ENCODE measurements around the gene RASA2. TPM values are rescaled to one million over a fixed set of nuclear protein-coding genes. Genes with fewer than 3 reads are reported as not detected.
"Not testable (repeated sequence)": the region's sequence is repeated elsewhere in the genome, so short reads cannot be mapped to it uniquely, and the experiment has no call there.

RASA2 gene
- total RNA-seq, 1 donor from 2014 or later, result 5.3 TPM

GRCh38 chr3:141456301-141456625 is 30.6 kb upstream of the RASA2 start:
- DNase-seq (ENCODE audit: low read depth in 2 of 2), result no peak

DNA sequence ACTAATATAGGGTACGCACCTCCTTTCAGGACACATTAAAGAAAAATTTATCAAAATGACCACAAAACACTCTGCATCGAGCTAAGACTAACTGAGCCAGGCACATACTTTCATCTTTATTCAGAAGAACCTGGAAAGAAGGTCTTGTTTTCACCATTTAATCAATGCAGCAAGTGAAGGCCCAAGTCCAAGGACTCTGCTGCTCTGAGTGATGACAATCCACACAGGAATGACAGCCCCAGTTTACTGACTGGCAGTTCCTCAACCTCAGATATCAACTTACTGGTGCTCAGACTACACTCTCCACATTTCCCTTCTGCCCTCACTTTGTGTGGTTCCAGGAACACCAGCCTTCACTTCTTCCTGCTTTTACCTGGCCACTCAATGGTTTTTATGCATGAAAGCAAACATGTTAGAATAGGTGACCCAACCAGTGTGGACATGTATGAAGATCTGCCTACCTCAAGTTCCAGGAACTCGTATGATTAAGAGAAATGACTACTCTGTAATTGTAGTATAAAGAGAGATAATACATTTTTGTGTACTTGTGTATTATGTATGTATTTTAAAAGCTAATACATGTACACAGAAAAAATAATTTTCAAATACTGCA is 29.1 kb upstream of the RASA2 start:
- DNase-seq (ENCODE audit: low read depth in 2 of 2), result no peak

- DNase-seq (ENCODE audit: low read depth in 2 of 2), result no peak
Measured at GRCh38 chr3:141459008-141459407, 27.8 kb upstream of the RASA2 start.

DNA sequence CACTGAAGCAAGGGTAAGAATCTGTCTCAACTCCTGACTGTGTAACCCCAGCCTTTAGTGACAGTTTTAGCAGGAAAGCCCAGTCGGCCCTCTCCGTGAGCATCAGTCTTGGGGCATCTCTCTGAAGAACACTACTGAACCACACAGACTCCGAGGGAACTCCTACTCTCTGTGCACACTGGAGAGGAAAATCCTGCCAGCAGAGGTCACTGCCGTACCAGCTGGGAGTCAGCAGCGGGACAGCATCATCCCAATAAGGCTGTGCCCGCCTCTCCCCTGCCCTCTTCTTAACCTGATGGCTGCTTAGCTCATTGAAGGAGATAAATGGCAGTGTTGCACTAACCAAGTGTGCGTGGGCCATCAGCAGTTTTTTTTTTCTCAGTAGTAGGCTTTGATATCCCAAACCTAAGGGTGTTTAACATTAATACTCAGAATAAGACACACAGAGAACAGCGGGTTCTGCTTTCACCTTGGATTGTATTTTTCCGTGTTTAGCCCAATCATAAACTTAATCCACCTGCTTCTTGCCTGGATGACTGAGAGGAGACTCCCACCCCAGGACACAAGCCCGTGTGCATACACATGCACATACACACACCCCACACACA is 26.6 kb upstream of the RASA2 start:
- peak; percentile 53 to 78 for DNase-seq (ENCODE audit: low read depth in 2 of 2)

DNA sequence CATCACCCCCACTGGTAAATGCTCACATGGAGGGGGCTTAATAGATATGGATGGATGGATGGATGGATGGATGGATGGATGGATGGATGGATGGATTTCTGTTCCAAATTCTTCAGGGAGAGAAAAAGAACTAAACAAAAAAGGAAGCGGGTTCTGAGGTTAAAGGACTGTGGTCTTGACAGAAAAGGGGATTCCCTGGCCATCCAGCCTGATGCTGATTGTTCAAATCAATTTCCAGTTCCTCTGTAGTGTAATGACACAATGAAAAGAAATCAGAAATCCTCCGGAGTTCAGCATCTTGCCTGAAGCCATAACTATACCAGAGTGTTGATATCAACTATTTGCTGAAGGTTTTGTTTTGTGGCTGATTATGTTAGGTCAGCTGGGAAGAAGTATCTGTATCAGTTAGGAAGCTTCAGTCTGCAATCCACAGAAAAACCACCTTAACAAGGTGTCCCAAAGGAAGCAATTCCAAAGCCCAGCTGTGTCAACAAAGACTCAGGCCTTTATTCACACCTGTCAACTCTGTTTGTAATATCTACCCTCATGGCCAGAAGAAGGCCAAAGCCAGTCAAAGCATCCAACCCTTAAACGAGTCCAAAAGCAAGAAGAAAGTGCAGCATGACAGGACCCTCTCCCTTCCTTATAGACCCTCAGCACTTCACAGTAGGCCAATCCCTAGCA is 24.5 kb upstream of the RASA2 start:
- no peak for DNase-seq (ENCODE audit: low read depth in 2 of 2)

DNA sequence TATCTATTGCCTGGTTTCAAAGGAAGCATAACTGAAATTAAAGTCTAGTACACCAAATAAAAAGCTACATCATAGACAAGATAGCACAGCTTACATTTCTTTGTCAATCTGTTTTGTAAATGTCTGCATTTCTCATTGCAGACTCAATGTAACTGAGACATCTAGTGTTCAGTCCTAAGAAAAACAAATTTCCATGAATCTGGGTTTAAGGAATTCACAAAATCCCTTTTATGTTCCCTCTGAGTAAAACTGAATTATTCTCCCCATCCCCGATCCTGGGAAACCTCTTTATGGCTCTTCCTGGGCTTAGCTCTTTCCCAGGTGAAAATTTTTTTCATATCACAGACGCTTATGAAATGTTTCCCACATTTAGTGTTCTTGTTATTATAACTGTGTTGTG is 21.6 kb upstream of the RASA2 start:
- no peak for DNase-seq (ENCODE audit: low read depth in 2 of 2)

DNA sequence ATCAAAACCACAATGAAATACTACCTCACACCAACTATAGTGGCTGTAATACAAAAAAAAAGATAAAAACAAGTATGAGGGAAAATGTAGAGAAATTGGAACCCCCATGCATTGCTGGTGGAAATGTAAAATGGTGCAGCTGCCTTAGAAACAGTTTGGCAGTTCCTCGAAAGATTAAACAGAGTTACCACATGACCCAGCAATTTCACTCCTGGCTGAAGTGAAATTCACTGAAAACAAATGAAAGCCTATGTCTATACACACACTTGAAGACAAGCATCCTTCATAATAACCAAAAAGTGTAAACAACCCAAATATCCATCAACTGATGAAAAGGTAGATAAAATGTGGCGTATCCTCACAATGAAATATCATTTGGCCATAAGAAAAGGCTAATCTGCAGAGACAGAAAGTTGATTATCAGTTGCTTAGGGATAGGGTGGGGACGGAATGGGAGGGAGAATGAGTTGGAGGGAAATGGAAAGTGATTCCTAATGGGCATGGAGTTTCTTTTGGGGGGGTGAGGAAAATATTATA is 20.1 kb upstream of the RASA2 start:
- DNase-seq (ENCODE audit: low read depth in 2 of 2), result no peak

DNA sequence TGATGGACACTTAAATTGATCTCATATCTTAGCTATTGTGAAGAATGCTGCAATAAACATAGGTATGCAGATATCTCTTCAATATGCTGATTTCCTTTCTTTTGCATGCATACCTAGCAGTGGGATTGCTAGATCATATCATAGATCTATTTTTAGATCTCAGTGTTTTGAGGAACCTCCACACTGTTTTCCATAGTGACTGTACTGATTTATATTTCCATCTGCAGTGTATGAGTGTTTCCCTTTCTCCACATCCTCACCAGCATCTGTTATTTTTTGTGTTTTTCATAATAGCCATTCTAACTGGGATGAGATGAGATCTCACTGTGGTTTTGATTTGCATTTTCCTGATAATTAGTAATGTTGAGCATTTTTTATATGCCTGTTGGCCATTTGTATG is 17.1 kb upstream of the RASA2 start:
- DNase-seq (ENCODE audit: low read depth in 2 of 2), result no peak

- no peak for DNase-seq (ENCODE audit: low read depth in 2 of 2)
Measured at GRCh38 chr3:141471160-141471559, 15.7 kb upstream of the RASA2 start.

DNA sequence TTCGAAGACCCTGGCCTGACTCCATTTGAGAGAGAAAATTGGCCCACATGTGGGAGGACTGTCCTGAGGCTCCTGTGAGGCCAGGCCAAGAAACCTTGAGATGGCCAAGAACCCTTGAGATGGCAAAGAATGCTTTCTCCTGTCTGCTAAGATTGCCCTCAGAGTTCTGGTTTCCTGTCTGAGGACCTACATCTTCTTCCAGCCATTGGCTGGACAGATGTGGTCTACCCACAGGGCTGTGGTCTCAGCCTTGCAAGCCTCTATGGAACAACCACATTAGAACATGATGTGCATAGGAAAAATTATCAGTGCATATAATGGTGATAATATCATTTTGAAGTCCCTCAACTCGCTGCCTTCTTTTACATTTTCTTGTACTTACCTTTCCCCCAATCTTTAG is 10.8 kb upstream of the RASA2 start:
- DNase-seq (ENCODE audit: low read depth in 2 of 2), result no peak

DNA sequence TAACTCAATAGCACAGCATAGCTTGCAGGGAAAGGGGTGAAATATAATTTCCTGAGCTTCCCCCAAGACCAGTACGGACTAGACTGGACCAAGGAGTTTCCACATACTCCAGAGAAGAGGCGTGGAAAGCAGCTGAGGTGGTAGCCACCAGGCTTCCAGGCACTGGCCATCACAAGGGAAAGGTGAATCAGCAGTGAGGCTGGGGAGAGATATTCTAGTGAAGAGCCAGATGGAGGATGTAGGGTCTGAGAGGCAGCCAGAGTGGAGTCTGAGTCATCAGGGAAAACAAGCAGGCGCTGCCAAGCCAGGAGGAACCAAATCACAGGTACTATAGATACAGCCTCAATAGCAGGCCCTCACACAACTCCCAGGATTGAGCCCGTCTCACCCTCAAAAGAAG is 9.6 kb upstream of the RASA2 start:
- peak; percentile 61 to 93 for DNase-seq (ENCODE audit: low read depth in 2 of 2)

- no peak for DNase-seq (ENCODE audit: low read depth in 2 of 2)
Measured at GRCh38 chr3:141478139-141478538, 8.7 kb upstream of the RASA2 start.

DNA sequence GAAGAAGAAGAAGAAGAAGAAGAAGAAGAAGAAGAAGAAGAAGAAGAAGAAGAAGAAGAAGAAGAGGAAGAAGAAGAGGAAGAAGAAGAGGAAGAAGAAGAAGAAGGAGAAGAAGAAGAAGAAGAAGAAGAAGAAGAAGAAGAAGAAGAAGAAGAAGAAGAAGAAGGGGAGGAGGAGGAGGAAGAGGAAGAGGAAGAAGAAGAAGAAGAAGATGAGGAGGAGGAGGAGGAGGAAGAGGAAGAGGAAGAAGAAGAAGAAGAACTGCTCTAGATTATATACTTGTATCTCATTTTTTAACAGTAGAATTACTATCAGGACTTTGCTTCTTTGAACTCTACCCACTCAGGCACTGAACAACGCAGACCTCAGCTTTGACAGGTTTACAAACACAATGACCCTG is 8.0 kb upstream of the RASA2 start:
- DNase-seq (ENCODE audit: low read depth in 2 of 2), result not testable (repeated sequence)

DNA sequence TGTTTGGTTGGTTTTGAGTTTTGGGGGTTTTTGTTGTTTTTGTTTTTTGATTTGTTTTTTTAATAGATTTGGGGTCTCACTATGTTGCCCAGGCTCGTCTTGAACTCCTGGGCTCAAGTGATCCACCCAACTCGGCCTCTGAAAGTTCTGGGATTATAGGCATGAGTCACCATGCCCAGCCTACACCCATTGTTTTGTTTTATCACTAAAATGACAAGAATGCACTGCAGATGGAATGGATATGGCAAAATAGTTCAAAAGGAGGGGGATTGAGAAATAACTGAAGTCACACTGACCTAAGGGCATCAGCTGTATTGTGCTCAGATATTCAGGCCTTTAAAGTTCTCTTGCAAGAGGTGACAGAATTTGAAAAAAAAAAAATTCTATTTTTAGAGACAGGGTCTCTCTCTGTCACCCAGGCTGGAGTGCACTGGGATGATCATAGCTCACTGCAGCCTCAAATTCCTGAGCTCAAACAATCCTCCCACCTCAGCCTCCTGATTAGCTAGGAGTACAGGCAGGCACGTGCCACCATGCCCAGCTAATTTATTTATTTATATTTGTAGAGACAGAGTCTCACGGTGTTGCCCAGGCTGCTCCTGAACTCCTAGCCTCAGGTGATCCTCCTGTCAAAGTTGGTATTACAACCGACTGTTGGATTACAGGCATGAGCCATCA is 4.4 kb upstream of the RASA2 start:
- peak; percentile 69 to 81 for DNase-seq (ENCODE audit: low read depth in 2 of 2)

DNA sequence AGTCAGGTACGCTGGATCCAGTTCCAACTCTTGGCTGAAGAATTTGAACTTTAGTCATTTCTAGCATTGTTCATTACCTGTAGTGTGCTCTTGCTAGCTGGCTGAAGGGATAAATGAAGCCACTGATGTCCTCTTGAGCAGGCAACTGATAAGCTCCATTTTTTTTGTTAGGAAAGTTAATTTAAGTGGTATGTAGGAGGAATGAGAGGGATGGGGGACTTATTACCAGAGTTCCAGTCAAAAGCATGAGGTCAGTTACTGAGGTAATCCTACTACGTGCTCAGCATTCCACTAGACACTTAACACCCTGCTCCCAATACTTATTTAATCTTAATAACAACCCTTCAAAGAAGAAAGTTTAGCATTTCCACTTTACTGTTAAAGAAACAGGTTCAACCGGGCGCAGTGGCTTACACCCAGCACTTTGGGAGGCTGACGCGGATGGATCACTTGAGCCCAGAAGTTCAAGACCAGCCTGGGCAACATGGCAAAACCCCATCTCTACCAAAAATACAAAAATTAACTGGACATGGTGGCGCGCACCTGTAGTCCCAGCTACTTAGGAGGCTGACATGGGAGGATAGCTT is 2.0 kb upstream of the RASA2 start:
- DNase-seq (ENCODE audit: low read depth in 2 of 2), result no peak

DNA sequence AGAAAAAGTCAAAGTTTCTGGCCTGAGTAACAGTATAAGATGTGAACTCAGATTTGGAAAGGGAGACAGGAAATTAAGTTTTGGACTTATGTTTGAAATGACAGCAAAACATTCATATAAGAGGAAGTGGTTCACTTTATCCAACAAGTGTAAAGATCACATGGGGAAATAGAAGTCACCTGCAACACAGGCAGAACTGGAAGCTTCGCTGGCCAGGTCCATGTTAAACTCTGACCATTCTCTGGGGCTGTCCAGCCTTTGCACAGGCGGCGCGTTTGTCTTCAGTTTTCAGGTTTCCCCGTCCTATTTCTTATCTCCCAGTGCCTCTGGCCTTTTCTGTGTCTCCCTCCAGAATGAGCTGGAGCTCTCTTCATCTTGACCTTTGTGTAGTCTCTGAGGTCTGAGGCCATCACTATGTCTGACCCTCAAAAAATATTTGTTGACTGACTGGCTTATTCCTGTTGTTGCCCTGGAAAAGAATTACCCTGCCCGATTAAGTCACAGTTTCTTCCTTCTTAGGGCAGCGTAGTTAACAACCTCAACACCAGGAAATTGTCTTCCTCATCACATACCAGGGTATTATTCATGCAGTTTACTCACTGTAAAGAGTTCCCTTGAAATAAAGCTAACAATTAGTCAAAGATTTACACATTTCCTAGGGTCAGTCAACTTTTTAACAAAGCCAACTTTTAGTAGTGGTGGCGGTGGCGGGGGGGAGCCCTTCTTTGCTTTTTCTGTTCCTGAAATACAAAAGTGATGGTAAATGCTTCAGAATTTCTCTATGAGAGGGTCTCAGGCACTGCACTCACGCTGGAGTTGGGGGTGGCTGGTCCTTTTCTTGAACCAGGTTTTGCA is 959 bp upstream of the RASA2 start:
- peak in 1 of 2 donors; percentile 85 for DNase-seq (ENCODE audit: low read depth in 2 of 2)

DNA sequence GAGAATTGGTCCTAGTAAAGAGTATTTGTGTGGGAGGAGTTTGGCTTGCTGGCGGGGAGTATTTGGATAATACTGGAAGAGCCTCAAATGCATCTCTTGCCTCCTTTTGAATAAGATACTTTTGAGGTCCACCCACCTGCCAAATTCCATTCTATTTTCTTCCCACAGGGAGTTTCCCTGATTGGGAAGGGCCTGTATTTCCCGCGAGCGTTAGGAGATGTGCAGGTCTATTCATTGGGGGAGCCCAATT is 406 bp upstream of the RASA2 start:
- peak in 1 of 2 donors; percentile 46 for DNase-seq (ENCODE audit: low read depth in 2 of 2)

- peak; percentile 53 to 80 for DNase-seq (ENCODE audit: low read depth in 2 of 2)
Measured at GRCh38 chr3:141487521-141488252, 860 bp downstream of the RASA2 start.

GRCh38 chr3:141489203-141489602 is 2.4 kb downstream of the RASA2 start:
- no peak for DNase-seq (ENCODE audit: low read depth in 2 of 2)

DNA sequence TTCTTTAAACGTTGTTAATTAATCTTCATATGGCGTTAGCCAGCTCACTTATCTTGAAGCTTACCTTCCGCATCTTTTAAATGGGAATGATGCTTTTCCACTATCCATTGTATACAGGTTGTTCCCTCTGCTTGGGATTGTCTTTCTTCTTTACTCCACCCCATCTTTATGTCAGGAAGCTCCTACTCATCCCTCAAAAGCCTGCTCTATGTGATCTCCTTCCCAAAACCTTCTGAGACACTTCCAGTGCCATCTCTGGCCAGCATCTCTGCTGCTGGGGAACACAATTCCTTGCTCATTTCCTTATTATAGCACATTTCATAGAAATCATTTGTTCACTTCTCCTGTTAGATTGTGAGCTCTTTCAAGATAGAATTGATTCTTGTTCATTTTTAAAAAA is 4.3 kb downstream of the RASA2 start:
- no peak for DNase-seq (ENCODE audit: low read depth in 2 of 2)

GRCh38 chr3:141491929-141492328 is 5.1 kb downstream of the RASA2 start:
- no peak for DNase-seq (ENCODE audit: low read depth in 2 of 2)
